Endothelial cell of umbilical vein (primary cell): ENCODE results near the gene PMVK.

Experiments used
- EZH2 ChIP-seq: IDR thresholded peaks from 2 replicates; pipeline ENCODE4 v1.6.1; 2012; ENCODE audit warnings: borderline replicate concordance, low read depth, mild to moderate bottlenecking, moderate library complexity, low read length, inconsistent platforms; ENCODE audit not compliant: severe bottlenecking
- FOS ChIP-seq: IDR thresholded peaks from 2 replicates; pipeline ENCODE4 v1.6.1; 2011; ENCODE audit warnings: mild to moderate bottlenecking, low read length, moderate library complexity, borderline replicate concordance; ENCODE audit not compliant: insufficient read depth
- POLR2A ChIP-seq: IDR thresholded peaks from 2 replicates; pipeline ENCODE4 v1.6.1; 2012; ENCODE audit warnings: low read depth, mild to moderate bottlenecking, control low read depth, low read length
- TF ChIP-seq, protein P1 (sequence below), 2 donors: IDR thresholded peaks; 1 replicate in 1 of 2; 2 replicates in 1 of 2; pipeline ENCODE4 v1.5.1; 2011; ENCODE audit warnings: low read length in 2 of 2, mild to moderate bottlenecking in 2 of 2, moderate library complexity in 2 of 2, control low read depth in 1 of 2, inconsistent platforms in 1 of 2, low read depth in 1 of 2; ENCODE audit not compliant: insufficient read depth in 1 of 2; ENCODE audit errors: extremely low read depth in 1 of 2

- TF ChIP-seq, protein P1, sequence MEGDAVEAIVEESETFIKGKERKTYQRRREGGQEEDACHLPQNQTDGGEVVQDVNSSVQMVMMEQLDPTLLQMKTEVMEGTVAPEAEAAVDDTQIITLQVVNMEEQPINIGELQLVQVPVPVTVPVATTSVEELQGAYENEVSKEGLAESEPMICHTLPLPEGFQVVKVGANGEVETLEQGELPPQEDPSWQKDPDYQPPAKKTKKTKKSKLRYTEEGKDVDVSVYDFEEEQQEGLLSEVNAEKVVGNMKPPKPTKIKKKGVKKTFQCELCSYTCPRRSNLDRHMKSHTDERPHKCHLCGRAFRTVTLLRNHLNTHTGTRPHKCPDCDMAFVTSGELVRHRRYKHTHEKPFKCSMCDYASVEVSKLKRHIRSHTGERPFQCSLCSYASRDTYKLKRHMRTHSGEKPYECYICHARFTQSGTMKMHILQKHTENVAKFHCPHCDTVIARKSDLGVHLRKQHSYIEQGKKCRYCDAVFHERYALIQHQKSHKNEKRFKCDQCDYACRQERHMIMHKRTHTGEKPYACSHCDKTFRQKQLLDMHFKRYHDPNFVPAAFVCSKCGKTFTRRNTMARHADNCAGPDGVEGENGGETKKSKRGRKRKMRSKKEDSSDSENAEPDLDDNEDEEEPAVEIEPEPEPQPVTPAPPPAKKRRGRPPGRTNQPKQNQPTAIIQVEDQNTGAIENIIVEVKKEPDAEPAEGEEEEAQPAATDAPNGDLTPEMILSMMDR (IDR thresholded peaks at IDR 0.05; ENCODE audit: extremely low read depth in 1 of 2, insufficient read depth in 1 of 2, low read depth in 1 of 2, low read length in 2 of 2), result no peak
- TF ChIP-seq EZH2 (no peak), POLR2A (no peak), FOS (no peak)
Observed at GRCh38 chr1:154934358-154934948, 2.1 kb downstream of the PMVK start.
